ENCODE measurements around the gene SCN9A. TPM values are rescaled to one million over a fixed set of nuclear protein-coding genes. Genes with fewer than 3 reads are reported as not detected.

Gene SCN9A
- total and polyA plus RNA-seq, 9 of the 15 experiments (the other 6 are each of a cell fraction or from before 2014, with no cell fraction given) = 1.4 to 22.8 (median 7.1) TPM

GRCh38 chr2:166375736-166376487 lies at the start of gene SCN9A (continued):
- no peak for TF ChIP-seq ATF4 (CRISPR knock-in tag; IDR thresholded peaks at IDR 0.05)
- no peak for TF ChIP-seq PTTG1 (tag; IDR thresholded peaks at IDR 0.05; ENCODE audit: low read depth)
- TF ChIP-seq SMARCC2 (IDR thresholded peaks at IDR 0.05; ENCODE audit: low read depth) = peak; percentile 78
- no peak for TF ChIP-seq TAF15 (IDR thresholded peaks at IDR 0.05; ENCODE audit: low read depth, low read length)
- peak; percentile 88 for TF ChIP-seq ZNF395 (CRISPR knock-in tag; IDR thresholded peaks at IDR 0.05)
- TF ChIP-seq FOSL1 (tag; conservative IDR thresholded peaks at IDR 0.05) = peak; percentile 64; the same call in 1 of the 2 replicates
- TF ChIP-seq SIN3A (IDR thresholded peaks at IDR 0.05; ENCODE audit: borderline replicate concordance in 2 of 2, control insufficient read depth in 1 of 2, low read depth in 2 of 2, low read length in 2 of 2) = peak; percentile 19 to 23; a peak in 2 of 4 replicates
- peak; percentile 39 for TF ChIP-seq NFYB (IDR thresholded peaks at IDR 0.05; ENCODE audit: extremely low read depth, insufficient read length)
- TF ChIP-seq CREB3L1 (IDR thresholded peaks at IDR 0.05; ENCODE audit: borderline replicate concordance, low read depth) = 0 out of 2 replicates have a peak, but pooled peaks have one; percentile 50
- no peak for TF ChIP-seq RBM25 (IDR thresholded peaks at IDR 0.05; ENCODE audit: low read depth, low read length, severe bottlenecking)
- no peak for TF ChIP-seq ZNF696 (CRISPR knock-in tag; conservative IDR thresholded peaks at IDR 0.05)
- no peak for TF ChIP-seq ZBTB9 (CRISPR knock-in tag; IDR thresholded peaks at IDR 0.05)
- TF ChIP-seq MECOM (CRISPR knock-in tag; IDR thresholded peaks at IDR 0.05) = no peak
- TF ChIP-seq ZZZ3 (IDR thresholded peaks at IDR 0.05) = no peak
- TF ChIP-seq PTRF (tag; IDR thresholded peaks at IDR 0.05) = no peak
- no peak for TF ChIP-seq HOXB6 (CRISPR knock-in tag; IDR thresholded peaks at IDR 0.05; ENCODE audit: borderline replicate concordance)
- no peak for TF ChIP-seq BCL6 (CRISPR knock-in tag; IDR thresholded peaks at IDR 0.05)
- no peak for TF ChIP-seq SP2 (IDR thresholded peaks at IDR 0.05; ENCODE audit: extremely low read depth, low read depth, low read length, poor library complexity, severe bottlenecking)
- TF ChIP-seq SP1 (CRISPR knock-in tag; IDR thresholded peaks at IDR 0.05) = peak; percentile 75
- TF ChIP-seq KLF16 (IDR thresholded peaks at IDR 0.05) = peak; percentile 68; the same call in 1 of the 2 replicates
- TF ChIP-seq CBX3 (IDR thresholded peaks at IDR 0.05; ENCODE audit: borderline replicate concordance in 1 of 2, low read length in 2 of 2) = peak in 1 of 2 experiments; percentile 80; a peak in 1 of 3 replicates
- no peak for TF ChIP-seq ZNF445 (CRISPR knock-in tag; IDR thresholded peaks at IDR 0.05; ENCODE audit: low read depth)
- peak; percentile 95 for TF ChIP-seq ARID1B (IDR thresholded peaks at IDR 0.05)
- no peak for TF ChIP-seq ZNF354B (CRISPR knock-in tag; IDR thresholded peaks at IDR 0.05)
